K562 (cell line): ENCODE measurements around the gene MEX3A. TPM values are rescaled to one million over a fixed set of nuclear protein-coding genes. Genes with fewer than 3 reads are reported as not detected.

ENCODE experiments used
- ATAC-seq: fragments of 200-7000 bp; cut with Tn5 transposase; 3 replicates; pipeline ENCODE4 v1.9.1; 2020; ENCODE audit warnings: moderate library complexity
- BruUV-seq: library from RNA; stranded (reverse); fragments of 400-500 nt; replicated peaks from 2 replicates; lab custom pipeline; 2021; lab: Mats Ljungman, UMichigan
- CTCF ChIA-PET: fragments of 300-600 bp; formaldehyde crosslinking; extraction: SDS; loops from one replicate; lab custom pipeline; 2021; ENCODE audit warnings: low intra/inter-chr PET ratio; lab: Yijun Ruan, JAX
- POLR2A ChIA-PET: fragments of 300-600, 350-650 bp; sonication (Branson Sonifier 250); formaldehyde crosslinking; extraction: SDS; loops from one replicate; lab custom pipeline; 2021; ENCODE audit warnings: antibody characterized with exemption, inconsistent platforms; lab: Yijun Ruan, JAX
- DNase-seq, 4 experiments: peaks; one replicate each; pipeline versions ENCODE4 v3.0.0 to v3.0.0-alpha.2; 2011 to 2018; ENCODE audit warnings: low spot score in 3 of 4, mixed read lengths in 3 of 4; ENCODE audit errors: extremely low read depth in 1 of 4
- FAIRE-seq: peaks from 2 replicates; lab custom pipeline; 2011; peaks lifted over from hg19 to GRCh38; lab: Jason Lieb, UNC
- H2AFZ ChIP-seq: 2 replicates; pipeline ENCODE4 v1.6.0; 2011; ENCODE audit warnings: low read depth, low read length, control low read depth, inconsistent platforms
- H3K27ac ChIP-seq: fragments of 200-600 bp; 3 replicates; pipeline ENCODE4 v1.8.0; 2011; ENCODE audit warnings: low read depth, mild to moderate bottlenecking, control low read depth, inconsistent platforms, low read length, moderate library complexity, mixed read lengths; ENCODE audit errors: extremely low read depth
- H3K27me3 ChIP-seq, 2 experiments: fragments of 300-600 bp in 1 of 2; 2 replicates in 1 of 2; 3 replicates in 1 of 2; pipeline versions ENCODE4 v1.6.0 to v1.8.0; 2011; ENCODE audit warnings: inconsistent platforms in 2 of 2, low read length in 2 of 2, mild to moderate bottlenecking in 1 of 2, mixed read lengths in 1 of 2, moderate library complexity in 1 of 2; ENCODE audit not compliant: control insufficient read depth in 2 of 2, insufficient read depth in 2 of 2
- H3K36me3 ChIP-seq: fragments of 300-600 bp; 3 replicates; pipeline ENCODE4 v1.8.0; 2011; ENCODE audit warnings: mild to moderate bottlenecking, low read length, inconsistent platforms; ENCODE audit not compliant: control insufficient read depth, insufficient read depth
- H3K4me1 ChIP-seq, 2 experiments: fragments of 200-600 bp in 1 of 2; replicated peaks in 1 of 2; 2 replicates in 1 of 2; 3 replicates in 1 of 2; pipeline versions ENCODE4 v1.5.1 to v1.8.0; 2011; ENCODE audit warnings: inconsistent platforms in 2 of 2, low read length in 2 of 2, mild to moderate bottlenecking in 1 of 2, mixed read lengths in 1 of 2, moderate library complexity in 1 of 2; ENCODE audit not compliant: control insufficient read depth in 2 of 2, insufficient read depth in 2 of 2
- H3K4me2 ChIP-seq: 2 replicates; pipeline ENCODE4 v1.6.1; 2011; ENCODE audit warnings: low read length, control low read depth, inconsistent platforms, mixed read lengths; ENCODE audit not compliant: insufficient read depth
- H3K4me3 ChIP-seq: fragments of 200-600 bp; sonication (generic), shearing (Covaris generic); 2 replicates; pipeline ENCODE4 v1.5.1; 2016; ENCODE audit warnings: control low read depth, inconsistent platforms
- H3K79me2 ChIP-seq: fragments of 200-600 bp; 3 replicates; pipeline ENCODE4 v1.8.0; 2011; ENCODE audit warnings: low read length, inconsistent platforms; ENCODE audit not compliant: control insufficient read depth, insufficient read depth
- H3K9ac ChIP-seq, 2 experiments: 2 replicates each; pipeline versions ENCODE4 v1.6.0 to v1.6.1; 2011; ENCODE audit warnings: low read depth in 2 of 2, low read length in 2 of 2, control low read depth in 1 of 2, inconsistent platforms in 1 of 2, mild to moderate bottlenecking in 1 of 2, mixed read lengths in 1 of 2; ENCODE audit not compliant: insufficient read depth in 1 of 2
- H3K9me1 ChIP-seq: one replicate; pipeline ENCODE4 v1.6.0; 2011; ENCODE audit warnings: inconsistent platforms, mild to moderate bottlenecking, low read length, moderate library complexity; ENCODE audit not compliant: control insufficient read depth, insufficient read depth
- H3K9me3 ChIP-seq: replicated peaks from 2 replicates; pipeline ENCODE4 v1.5.1; 2011; ENCODE audit warnings: low read depth, low read length, inconsistent platforms; ENCODE audit not compliant: control insufficient read depth, insufficient read depth
- H4K20me1 ChIP-seq: replicated peaks from 2 replicates; pipeline ENCODE4 v1.6.1; 2011; ENCODE audit warnings: low read length, inconsistent platforms, mixed read lengths; ENCODE audit not compliant: control insufficient read depth, insufficient read depth
- CREB1 ChIP-seq, 2 experiments: sonication (generic) in 1 of 2; formaldehyde crosslinking in 1 of 2; IDR thresholded peaks; 2 replicates each; pipeline versions ENCODE4 v1.6.1 to v1.8.0; 2012 to 2022; ENCODE audit warnings: inconsistent platforms in 1 of 2, mild to moderate bottlenecking in 1 of 2, missing genetic modification reagents in 1 of 2, moderate library complexity in 1 of 2
- HDGF ChIP-seq: fragments of 450-650 bp; IDR thresholded peaks from 2 replicates; pipeline ENCODE4 v1.6.1; 2016
- HNRNPK ChIP-seq: fragments of 200-400 bp; formaldehyde crosslinking; IDR thresholded peaks from one replicate; pipeline ENCODE4 v1.6.1; 2018; ENCODE audit warnings: mild to moderate bottlenecking, low read depth, low read length; ENCODE audit not compliant: poor library complexity, severe bottlenecking
- ZNF121 ChIP-seq: sonication (generic); formaldehyde crosslinking; conservative IDR thresholded peaks from 2 replicates; pipeline ENCODE4 v1.8.0; 2022; ENCODE audit warnings: missing genetic modification reagents
- WGBS: fragments of 100-300 bp; shearing (Covaris generic); methylation state at CpG from one replicate; pipeline ENCODE4 v1.1.6; 2016; ENCODE audit warnings: low coverage, mixed read lengths; ENCODE audit not compliant: insufficient coverage; ENCODE audit errors: missing lambda C conversion rate; 5-methylcytosine and 5-hydroxymethylcytosine counted together
- in situ Hi-C: fragments of 300-500 bp; cut with MboI; formaldehyde crosslinking; loops from 4 replicates; pipeline ENCODE4 v1.15.0; 2018; ENCODE audit warnings: inconsistent platforms, mixed read lengths
- intact Hi-C: fragments of 100-400 bp; cut with micrococcal nuclease; formaldehyde crosslinking; loops from 2 replicates; pipeline ENCODE4 v1.14.2; 2022
- polyA plus RNA-seq, 8 experiments: library from polyadenylated mRNA; depleted of rRNA in 4 of 8; stranded (reverse) in 5 of 8; unstranded in 3 of 8; fragments of >200 nt; fragmentation: Nextera tagmentation in 2 of 8; fragmentation: Illumina TruSeq in 1 of 8; extraction: Ambion mirVana in 2 of 8; extraction: Trizol in 1 of 8; gene quantifications; 2 replicates each; pipeline versions ENCODE4 v1.2.1 to v1.2.3, GENCODE V29; 2011 to 2014; ENCODE audit warnings: inconsistent platforms in 1 of 8, missing spikeins in 1 of 8
- total RNA-seq, 7 experiments: library from RNA; depleted of rRNA in 6 of 7; stranded (reverse); fragments of >200 nt in 6 of 7; fragmentation: Illumina TruSeq in 2 of 7; extraction: Trizol in 2 of 7; gene quantifications; 2 replicates each; pipeline versions ENCODE4 v1.2.1 to v1.2.3, GENCODE V29; 2011 to 2021; ENCODE audit warnings: low replicate concordance in 1 of 7
- TF ChIP-seq, protein P1 (sequence below), 2 experiments: IDR thresholded peaks; 2 replicates each; pipeline ENCODE4 v1.6.1; 2012; ENCODE audit warnings: improper control_type of control experiment in 2 of 2, low read depth in 2 of 2, low read length in 2 of 2, borderline replicate concordance in 1 of 2

MEX3A gene
- total and polyA plus RNA-seq, 9 of the 15 experiments (the other 6 are each of a cell fraction or from before 2014, with no cell fraction given), result 0.36 to 13.7 (median 5.2) TPM

DNA sequence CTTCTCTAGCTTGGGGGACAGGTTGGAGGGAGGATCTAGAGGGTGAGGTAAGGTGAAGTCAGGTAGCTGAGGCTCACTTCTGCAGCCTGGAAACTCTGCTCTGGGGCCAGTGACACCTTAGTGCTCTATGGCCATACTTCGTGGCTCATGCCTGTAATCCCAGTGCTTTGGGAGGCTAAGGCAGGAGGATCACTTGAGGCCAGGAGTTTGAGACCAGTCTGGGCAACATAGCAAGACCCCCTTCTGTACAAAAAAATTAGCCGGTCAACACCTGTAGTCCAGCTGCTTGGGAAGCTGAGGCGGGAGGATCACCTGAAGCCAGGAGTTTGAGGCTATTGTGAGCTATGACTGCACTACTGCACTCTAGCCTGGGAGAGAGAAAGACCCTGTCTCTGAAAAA, 38.1 kb upstream of the MEX3A start:
- Histone ChIP-seq H3K27me3 (no peaks in the 10 kb centered on the region), H3K9me1 (no peaks in the 10 kb centered on the region), H3K9ac (peak overlapping the region; percentile 39 to 57; a peak in 2 of 4 replicates), H4K20me1 (peaks cover 27% of the 10 kb centered on the region), H3K27ac (peak overlapping the region; percentile 56; the same call in 2 of the 3 replicates), H2AFZ (no peak overlapping the region), H3K4me2 (peak overlapping the region; percentile 70), H3K79me2 (peaks cover 98% of the 10 kb centered on the region), H3K4me3 (no peak overlapping the region), H3K36me3 (peaks cover 27% of the 10 kb centered on the region; the same call in 2 of the 3 replicates), H3K9me3 (no peaks in the 10 kb centered on the region)
- CTCF ChIA-PET, result no interaction called here
- BruUV-seq, result no TSS peak
- no peak for ATAC-seq
- no peak for DNase-seq
- in situ Hi-C loops, result no loop called here
- POLR2A ChIA-PET, result interaction anchor here (0.9 to 8.5 kb wide), 4 partner anchors 8 to 112 kb away, joined by 3 to 164 read pairs (median 22); no protein-coding TSS in a partner anchor
- WGBS, result 85% methylated on average over 3 of the region's 3 CpGs
- intact Hi-C loops, result loop anchor here (10.0 kb wide), 1 partner anchor 186 kb away; the partner anchor contains the start of gene KHDC4
- no peak for FAIRE-seq
- TF ChIP-seq HNRNPK (no peak), HDGF (0 out of 2 replicates have a peak, but pooled peaks have one; percentile 11), ZNF121 (peak; percentile 60), CREB1 (IDR thresholded peaks at IDR 0.05) (no peak), CREB1 (CRISPR knock-in tag; IDR thresholded peaks at IDR 0.05) (no peak)
- TF ChIP-seq, protein P1, sequence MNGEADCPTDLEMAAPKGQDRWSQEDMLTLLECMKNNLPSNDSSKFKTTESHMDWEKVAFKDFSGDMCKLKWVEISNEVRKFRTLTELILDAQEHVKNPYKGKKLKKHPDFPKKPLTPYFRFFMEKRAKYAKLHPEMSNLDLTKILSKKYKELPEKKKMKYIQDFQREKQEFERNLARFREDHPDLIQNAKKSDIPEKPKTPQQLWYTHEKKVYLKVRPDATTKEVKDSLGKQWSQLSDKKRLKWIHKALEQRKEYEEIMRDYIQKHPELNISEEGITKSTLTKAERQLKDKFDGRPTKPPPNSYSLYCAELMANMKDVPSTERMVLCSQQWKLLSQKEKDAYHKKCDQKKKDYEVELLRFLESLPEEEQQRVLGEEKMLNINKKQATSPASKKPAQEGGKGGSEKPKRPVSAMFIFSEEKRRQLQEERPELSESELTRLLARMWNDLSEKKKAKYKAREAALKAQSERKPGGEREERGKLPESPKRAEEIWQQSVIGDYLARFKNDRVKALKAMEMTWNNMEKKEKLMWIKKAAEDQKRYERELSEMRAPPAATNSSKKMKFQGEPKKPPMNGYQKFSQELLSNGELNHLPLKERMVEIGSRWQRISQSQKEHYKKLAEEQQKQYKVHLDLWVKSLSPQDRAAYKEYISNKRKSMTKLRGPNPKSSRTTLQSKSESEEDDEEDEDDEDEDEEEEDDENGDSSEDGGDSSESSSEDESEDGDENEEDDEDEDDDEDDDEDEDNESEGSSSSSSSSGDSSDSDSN (IDR thresholded peaks at IDR 0.05; ENCODE audit: borderline replicate concordance in 1 of 2, low read depth in 2 of 2, low read length in 2 of 2), result no peak
- TF ChIP-seq, all 486 proteins: peak for 2
- peaks cover 64 to 80% of the 10 kb centered on the region in 2 experiments for H3K4me1 ChIP-seq
